ENCODE data around the gene RAVER2. TPM values are rescaled to one million over a fixed set of nuclear protein-coding genes. Genes with fewer than 3 reads are reported as not detected.
A peak's percentile ranks its signal among the peaks of the same experiment; 100 is the strongest.

The RAVER2 gene
- total and polyA plus RNA-seq, 2 of the 13 experiments (the other 11 are each of a cell fraction or from before 2014, with no cell fraction given), result 11.4 to 15.4 TPM

DNA sequence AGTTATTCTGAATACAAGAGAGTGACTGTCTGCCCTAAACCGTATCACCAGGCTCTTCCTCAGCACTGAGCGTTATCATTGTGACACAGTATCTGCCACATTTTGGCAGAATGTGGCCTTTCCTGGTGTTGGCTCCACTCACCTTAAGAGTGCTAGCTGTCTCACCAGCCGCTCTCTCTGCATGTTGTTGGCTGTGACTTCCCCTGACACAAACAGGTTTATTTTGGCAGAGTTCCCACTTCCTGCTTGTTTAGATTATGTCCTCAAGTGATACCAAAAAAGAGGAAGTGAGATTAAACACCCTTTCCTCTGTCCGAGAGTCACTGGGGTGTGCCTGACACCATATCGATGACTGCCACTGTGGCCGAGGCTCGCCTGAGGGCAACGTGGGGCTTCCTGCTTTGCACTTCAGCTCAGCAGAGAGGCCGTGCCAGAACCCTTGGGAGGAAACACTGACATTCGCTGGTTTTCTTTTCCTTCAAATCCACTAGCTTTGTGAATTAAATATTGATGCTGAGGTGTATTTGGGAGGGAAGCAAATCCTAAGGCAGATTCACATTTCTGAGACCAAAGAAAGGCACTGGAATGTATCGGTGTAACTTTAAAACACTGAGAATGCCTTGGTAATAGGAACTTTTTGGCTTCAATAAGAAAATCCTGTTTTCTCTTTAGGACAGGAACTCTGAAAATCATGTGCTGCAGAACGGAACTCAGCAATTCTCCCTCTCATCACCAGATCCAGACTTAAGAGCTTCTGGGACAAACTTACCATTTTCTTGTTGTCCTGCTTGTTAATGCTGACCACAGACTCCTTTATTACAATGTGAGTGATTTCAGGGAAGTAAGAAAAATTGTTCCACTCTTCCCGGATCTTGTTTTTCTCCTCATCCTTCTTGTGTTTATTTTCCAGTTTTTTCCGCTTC lies 119.4 kb downstream of the RAVER2 start:
- Histone ChIP-seq H3K79me2 (ENCODE audit: insufficient read depth, low read length) (no peaks in the 10 kb centered on the region), H3K9me3 (ENCODE audit: low read length) (no peaks in the 10 kb centered on the region), H3K27me3 (ENCODE audit: control insufficient read depth in 1 of 2, insufficient read depth in 2 of 2, low read length in 2 of 2) (no peaks in the 10 kb centered on the region), H4K20me1 (ENCODE audit: insufficient read depth, low read length) (no peaks in the 10 kb centered on the region), H3K4me2 (ENCODE audit: low read depth, low read length) (no peak overlapping the region), H3K4me1 (ENCODE audit: insufficient read depth, low read length) (0 out of 2 replicates have a peak, but pooled peaks cover 4% of the 10 kb centered on the region), H3K9ac (ENCODE audit: insufficient read depth, low read depth, low read length) (no peak overlapping the region), H3K36me3 (replicated peaks in 1 of 2; ENCODE audit: control insufficient read depth in 1 of 2, insufficient read depth in 2 of 2, low read length in 2 of 2) (peaks cover 11 to 60% of the 10 kb centered on the region in 2 experiments), H3K4me3 (replicated peaks in 1 of 3; ENCODE audit: insufficient read depth in 1 of 3, low read depth in 2 of 3, low read length in 3 of 3) (no peak overlapping the region), H2AFZ (ENCODE audit: low read length) (no peak overlapping the region), H3K27ac (ENCODE audit: extremely low read length, insufficient read depth, low read length) (no peak overlapping the region)
- in situ Hi-C loops (cut with HindIII; ENCODE audit: extremely low pct_ligation_motif_present, low pct_unique_long_range_greater_than_20kb), result no loop called here
- POLR2A ChIA-PET, result no interaction called here
- TF ChIP-seq ARNTL (CRISPR knock-in tag; IDR thresholded peaks at IDR 0.05) (no peak), ZSCAN20 (CRISPR knock-in tag; IDR thresholded peaks at IDR 0.05; ENCODE audit: borderline replicate concordance) (no peak), DNMT3B (CRISPR knock-in tag; conservative IDR thresholded peaks at IDR 0.05) (no peak), STAT5B (CRISPR knock-in tag; IDR thresholded peaks at IDR 0.05) (no peak), ZNF772 (CRISPR knock-in tag; IDR thresholded peaks at IDR 0.05) (no peak), CCDC6 (CRISPR knock-in tag; IDR thresholded peaks at IDR 0.05) (no peak), ZBTB38 (CRISPR knock-in tag; IDR thresholded peaks at IDR 0.05) (0 out of 2 replicates have a peak, but pooled peaks have one; percentile 38)
- TF ChIP-seq, protein P1, sequence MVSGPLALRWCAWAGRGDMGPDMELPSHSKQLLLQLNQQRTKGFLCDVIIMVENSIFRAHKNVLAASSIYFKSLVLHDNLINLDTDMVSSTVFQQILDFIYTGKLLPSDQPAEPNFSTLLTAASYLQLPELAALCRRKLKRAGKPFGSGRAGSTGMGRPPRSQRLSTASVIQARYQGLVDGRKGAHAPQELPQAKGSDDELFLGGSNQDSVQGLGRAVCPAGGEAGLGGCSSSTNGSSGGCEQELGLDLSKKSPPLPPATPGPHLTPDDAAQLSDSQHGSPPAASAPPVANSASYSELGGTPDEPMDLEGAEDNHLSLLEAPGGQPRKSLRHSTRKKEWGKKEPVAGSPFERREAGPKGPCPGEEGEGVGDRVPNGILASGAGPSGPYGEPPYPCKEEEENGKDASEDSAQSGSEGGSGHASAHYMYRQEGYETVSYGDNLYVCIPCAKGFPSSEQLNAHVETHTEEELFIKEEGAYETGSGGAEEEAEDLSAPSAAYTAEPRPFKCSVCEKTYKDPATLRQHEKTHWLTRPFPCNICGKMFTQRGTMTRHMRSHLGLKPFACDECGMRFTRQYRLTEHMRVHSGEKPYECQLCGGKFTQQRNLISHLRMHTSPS (CRISPR knock-in tag; IDR thresholded peaks at IDR 0.05; ENCODE audit: low read depth), result no peak
- FAIRE-seq, result no peak
- DNase-seq (ENCODE audit: low spot score), result no peak
- WGBS (ENCODE audit: low lambda C conversion rate), result 94% methylated on average over 14 of the region's 14 CpGs
- CTCF ChIA-PET (ENCODE audit: low intra/inter-chr PET ratio, low total read pairs), result no interaction called here
- TSS peak; percentile 24 for BruUV-seq (replicated peaks)
- intact Hi-C loops (cut with micrococcal nuclease; ENCODE audit: unreplicated experiment), result loop anchor here (5.0 kb wide), 2 partner anchors 103 to 178 kb away; partner anchors contain the start of gene JAK1
- no peak; the same call in 2 of the 3 replicates for ATAC-seq
